GM12878 (cell line): Measurements from ENCODE around the gene IL15. TPM values are rescaled to one million over a fixed set of nuclear protein-coding genes. Genes with fewer than 3 reads are reported as not detected.

ENCODE experiments used
- ATAC-seq: fragments of 200-7000 bp; cut with Tn5 transposase; 3 replicates; pipeline ENCODE4 v1.9.1; 2020; ENCODE audit warnings: mild to moderate bottlenecking, moderate library complexity
- BruUV-seq: library from RNA; stranded (reverse); fragments of 400-500 nt; replicated peaks from 2 replicates; lab custom pipeline; 2021; lab: Mats Ljungman, UMichigan
- CTCF ChIA-PET: fragments of 300-600 bp; sonication (Branson Sonifier 250); formaldehyde crosslinking; extraction: SDS; loops from one replicate; lab custom pipeline; 2021; ENCODE audit warnings: inconsistent platforms; lab: Yijun Ruan, JAX
- POLR2A ChIA-PET: fragments of 350-600 bp; formaldehyde crosslinking; extraction: SDS; loops from one replicate; lab custom pipeline; 2021; ENCODE audit warnings: inconsistent platforms; lab: Charles Lee
- RAD21 ChIA-PET: fragments of 300-600 bp; sonication (Branson Sonifier 250); formaldehyde crosslinking; loops from one replicate; lab custom pipeline; 2023; ENCODE audit warnings: antibody characterized with exemption; ENCODE audit not compliant: unreplicated experiment; lab: Charles Lee
- SMC1A ChIA-PET: fragments of 300-600 bp; sonication (Branson Sonifier 250); formaldehyde crosslinking; loops from one replicate; lab custom pipeline; 2023; ENCODE audit not compliant: unreplicated experiment, uncharacterized antibody; lab: Charles Lee
- DNase-seq: peaks from one replicate; pipeline ENCODE4 v3.0.0-alpha.2; 2011; ENCODE audit warnings: low read depth, low spot score
- FAIRE-seq: peaks from 3 replicates; lab custom pipeline; 2011; peaks lifted over from hg19 to GRCh38; lab: Jason Lieb, UNC
- H2AFZ ChIP-seq: 2 replicates; pipeline ENCODE4 v1.6.0; 2011; ENCODE audit warnings: low read depth, low read length, control low read depth; ENCODE audit not compliant: control insufficient read depth
- H3K27ac ChIP-seq: 2 replicates; pipeline ENCODE4 v1.5.1; 2011; ENCODE audit warnings: control low read depth; ENCODE audit not compliant: control insufficient read depth, insufficient read depth
- H3K27me3 ChIP-seq, 2 experiments: replicated peaks in 1 of 2; 2 replicates each; pipeline versions ENCODE4 v1.6.0 to v1.6.1; 2011; ENCODE audit warnings: low read length in 1 of 2; ENCODE audit not compliant: control insufficient read depth in 2 of 2, insufficient read depth in 2 of 2
- H3K36me3 ChIP-seq, 2 experiments: 2 replicates each; pipeline ENCODE4 v1.5.1; 2011; ENCODE audit warnings: low read length in 1 of 2; ENCODE audit not compliant: control insufficient read depth in 2 of 2, insufficient read depth in 2 of 2
- H3K4me1 ChIP-seq: 2 replicates; pipeline ENCODE4 v1.6.1; 2011; ENCODE audit warnings: mild to moderate bottlenecking, low read length, moderate library complexity, mixed read lengths; ENCODE audit not compliant: control insufficient read depth, insufficient read depth
- H3K4me2 ChIP-seq: 2 replicates; pipeline ENCODE4 v1.6.0; 2011; ENCODE audit warnings: control low read depth; ENCODE audit not compliant: control insufficient read depth, insufficient read depth
- H3K4me3 ChIP-seq: fragments of 200-600 bp; sonication (generic); 2 replicates; pipeline ENCODE4 v1.5.1; 2016
- H3K79me2 ChIP-seq: 2 replicates; pipeline ENCODE4 v1.6.0; 2011; ENCODE audit warnings: low read length; ENCODE audit not compliant: control insufficient read depth, insufficient read depth
- H3K9ac ChIP-seq: 2 replicates; pipeline ENCODE4 v1.8.0; 2011; ENCODE audit warnings: low read length, control low read depth, mixed read lengths; ENCODE audit not compliant: control insufficient read depth, insufficient read depth
- H3K9me3 ChIP-seq: replicated peaks from 3 replicates; pipeline ENCODE4 v1.5.1; 2011; ENCODE audit warnings: mild to moderate bottlenecking, low read length; ENCODE audit not compliant: control insufficient read depth, insufficient read depth
- H4K20me1 ChIP-seq: 2 replicates; pipeline ENCODE4 v1.6.0; 2011; ENCODE audit not compliant: control insufficient read depth, insufficient read depth
- ASH2L ChIP-seq: fragments of 300-600, 200-600 bp; sonication (generic); IDR thresholded peaks from 2 replicates; pipeline ENCODE4 v1.6.1; 2017; ENCODE audit warnings: low read depth, mild to moderate bottlenecking, borderline replicate concordance
- HCFC1 ChIP-seq: fragments of 150-350 bp; IDR thresholded peaks from 2 replicates; pipeline ENCODE4 v1.6.1; 2014; ENCODE audit warnings: low read length
- JUNB ChIP-seq: IDR thresholded peaks from 2 replicates; pipeline ENCODE4 v1.6.1; 2016; ENCODE audit warnings: antibody characterized with exemption, mild to moderate bottlenecking
- MTA2 ChIP-seq: fragments of 450-650 bp; IDR thresholded peaks from 2 replicates; pipeline ENCODE4 v1.6.1; 2016; ENCODE audit warnings: low read depth, mild to moderate bottlenecking, moderate library complexity
- MXI1 ChIP-seq: fragments of 150-350 bp; IDR thresholded peaks from 2 replicates; pipeline ENCODE4 v1.6.1; 2011; ENCODE audit warnings: low read depth, mild to moderate bottlenecking, inconsistent platforms, low read length, improper control_type of control experiment
- NBN ChIP-seq: fragments of 450-650 bp; IDR thresholded peaks from 2 replicates; pipeline ENCODE4 v1.6.1; 2016
- NR2C2 ChIP-seq: IDR thresholded peaks from 2 replicates; pipeline ENCODE4 v1.6.1; 2011; ENCODE audit warnings: borderline replicate concordance, low read depth; ENCODE audit not compliant: control insufficient read depth, insufficient read length
- PAX5 ChIP-seq: IDR thresholded peaks from 2 replicates; pipeline ENCODE4 v1.6.1; 2011; ENCODE audit warnings: low read depth, low read length, borderline replicate concordance
- RUNX3 ChIP-seq: IDR thresholded peaks from 2 replicates; pipeline ENCODE4 v1.6.1; 2012; ENCODE audit warnings: low read length, inconsistent platforms
- SP1 ChIP-seq: IDR thresholded peaks from one replicate; pipeline ENCODE4 v1.6.1; 2011; ENCODE audit warnings: low read depth, low read length
- SPI1 ChIP-seq: IDR thresholded peaks from 2 replicates; pipeline ENCODE4 v1.6.1; 2011; ENCODE audit warnings: low read depth, mild to moderate bottlenecking, low read length, moderate library complexity, borderline replicate concordance; ENCODE audit not compliant: insufficient read depth
- SUPT20H ChIP-seq: IDR thresholded peaks from 2 replicates; pipeline ENCODE4 v1.6.1; 2011; ENCODE audit warnings: low read depth, mild to moderate bottlenecking, low read length, moderate library complexity, borderline replicate concordance; ENCODE audit not compliant: control insufficient read depth
- ZBED1 ChIP-seq: IDR thresholded peaks from 2 replicates; pipeline ENCODE4 v1.6.1; 2016; ENCODE audit warnings: borderline replicate concordance
- ZNF24 ChIP-seq: fragments of 450-650 bp; IDR thresholded peaks from 2 replicates; pipeline ENCODE4 v1.6.1; 2017; ENCODE audit warnings: antibody characterized with exemption, mild to moderate bottlenecking
- whole genome bisulfite sequencing: methylation state at CpG from one replicate; pipeline ENCODE4 v1.1.6; 2016; ENCODE audit warnings: low lambda C conversion rate; ENCODE audit not compliant: insufficient replicate concordance, insufficient coverage; ENCODE audit errors: missing lambda C conversion rate; 5-methylcytosine and 5-hydroxymethylcytosine counted together
- in situ Hi-C: fragments of 300-500 bp; cut with MboI; formaldehyde crosslinking; loops from 9 replicates; pipeline ENCODE4 v1.14.3; 2018; ENCODE audit warnings: mixed read lengths
- intact Hi-C: fragments of 100-400 bp; cut with micrococcal nuclease; formaldehyde crosslinking; loops from one replicate; pipeline ENCODE4 v1.14.2; 2022; ENCODE audit not compliant: unreplicated experiment
- polyA plus RNA-seq, 11 experiments: library from polyadenylated mRNA; depleted of rRNA in 4 of 11; unstranded in 6 of 11; stranded (reverse) in 5 of 11; fragments of >200 nt; fragmentation: Nextera tagmentation in 4 of 11; fragmentation: Illumina TruSeq in 1 of 11; extraction: Ambion mirVana in 4 of 11; extraction: Trizol in 1 of 11; gene quantifications; 1 replicate in 1 of 11; 2 replicates in 10 of 11; pipeline versions ENCODE4 v1.2.1 to v1.2.3, GENCODE V29; 2011 to 2016; ENCODE audit warnings: inconsistent platforms in 2 of 11, missing spikeins in 2 of 11, low read depth in 1 of 11
- total RNA-seq, 4 experiments: library from RNA; depleted of rRNA in 3 of 4; stranded (reverse); fragments of >200 nt in 3 of 4; fragmentation: Illumina TruSeq in 1 of 4; extraction: Trizol in 1 of 4; gene quantifications; 2 replicates each; pipeline versions ENCODE4 v1.2.1 to v1.2.3, GENCODE V29; 2013 to 2021
- TF ChIP-seq, protein P1 (sequence below): IDR thresholded peaks from 2 replicates; pipeline ENCODE4 v1.6.1; 2012; ENCODE audit warnings: mild to moderate bottlenecking, low read depth, low read length
- TF ChIP-seq, protein P2 (sequence below): fragments of 450-650 bp; IDR thresholded peaks from 2 replicates; pipeline ENCODE4 v1.6.1; 2016; ENCODE audit warnings: mild to moderate bottlenecking, moderate library complexity, borderline replicate concordance
- TF ChIP-seq, protein P3 (sequence below): fragments of 450-650 bp; IDR thresholded peaks from 2 replicates; pipeline ENCODE4 v1.6.1; 2014; ENCODE audit warnings: mild to moderate bottlenecking

The IL15 gene
- total and polyA plus RNA-seq, 10 of the 15 experiments (the other 5 are each of a cell fraction or from before 2014, with no cell fraction given) = 6.0 to 11.4 (median 8.2) TPM

DNA sequence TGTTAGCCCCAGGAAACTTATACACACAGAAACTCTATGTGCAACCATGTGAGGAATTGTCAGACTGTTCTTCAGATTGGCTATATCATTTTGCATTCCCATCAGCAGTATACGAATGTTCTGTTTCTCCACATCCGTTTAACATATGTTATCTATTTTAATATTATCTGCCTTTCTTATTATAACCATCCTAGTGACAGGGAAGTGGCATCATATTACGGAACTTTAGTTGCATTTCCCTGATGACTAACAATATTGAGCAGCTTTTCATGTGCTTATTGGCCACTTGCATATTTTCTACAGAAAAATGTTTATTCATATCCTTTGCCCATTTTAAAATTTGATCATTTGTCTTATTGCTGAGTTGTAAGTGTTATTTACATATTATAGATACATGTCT, 36.5 kb upstream of the IL15 start:
- H3K27ac ChIP-seq = no peak overlapping the region
- ChIA-PET RAD21 (no interaction called here), POLR2A (no interaction called here), CTCF (no interaction called here), SMC1A (interaction anchor here (0.8 kb wide), 1 partner anchor 79 kb away, joined by 3 read pairs; no protein-coding TSS in a partner anchor)
- H4K20me1 ChIP-seq = no peaks in the 10 kb centered on the region
- H3K9me3 ChIP-seq = no peaks in the 10 kb centered on the region; the same call in 2 of the 3 replicates
- no peaks in the 10 kb centered on the region for H3K4me1 ChIP-seq
- no peak overlapping the region for H2AFZ ChIP-seq
- no peak overlapping the region for H3K4me2 ChIP-seq
- no peak for FAIRE-seq
- H3K4me3 ChIP-seq = no peak overlapping the region
- no peaks in the 10 kb centered on the region for H3K36me3 ChIP-seq
- 62% methylated on average over 3 of the region's 3 CpGs for WGBS
- H3K9ac ChIP-seq = no peak overlapping the region
- no peaks in the 10 kb centered on the region for H3K27me3 ChIP-seq
- in situ Hi-C loops = no loop called here
- DNase-seq = no peak
- no peak for ATAC-seq
- intact Hi-C loops = no loop called here
- BruUV-seq = no TSS peak
- no peaks in the 10 kb centered on the region for H3K79me2 ChIP-seq
- TF ChIP-seq MTA2 = no peak
- TF ChIP-seq RUNX3 = no peak
- TF ChIP-seq HCFC1 = no peak
- TF ChIP-seq PAX5 = no peak
- TF ChIP-seq ZNF24 = no peak
- TF ChIP-seq JUNB = no peak
- no peak for TF ChIP-seq NR2C2
- TF ChIP-seq SP1 = no peak
- no peak for TF ChIP-seq ZBED1
- no peak for TF ChIP-seq NBN
- TF ChIP-seq, protein P1, sequence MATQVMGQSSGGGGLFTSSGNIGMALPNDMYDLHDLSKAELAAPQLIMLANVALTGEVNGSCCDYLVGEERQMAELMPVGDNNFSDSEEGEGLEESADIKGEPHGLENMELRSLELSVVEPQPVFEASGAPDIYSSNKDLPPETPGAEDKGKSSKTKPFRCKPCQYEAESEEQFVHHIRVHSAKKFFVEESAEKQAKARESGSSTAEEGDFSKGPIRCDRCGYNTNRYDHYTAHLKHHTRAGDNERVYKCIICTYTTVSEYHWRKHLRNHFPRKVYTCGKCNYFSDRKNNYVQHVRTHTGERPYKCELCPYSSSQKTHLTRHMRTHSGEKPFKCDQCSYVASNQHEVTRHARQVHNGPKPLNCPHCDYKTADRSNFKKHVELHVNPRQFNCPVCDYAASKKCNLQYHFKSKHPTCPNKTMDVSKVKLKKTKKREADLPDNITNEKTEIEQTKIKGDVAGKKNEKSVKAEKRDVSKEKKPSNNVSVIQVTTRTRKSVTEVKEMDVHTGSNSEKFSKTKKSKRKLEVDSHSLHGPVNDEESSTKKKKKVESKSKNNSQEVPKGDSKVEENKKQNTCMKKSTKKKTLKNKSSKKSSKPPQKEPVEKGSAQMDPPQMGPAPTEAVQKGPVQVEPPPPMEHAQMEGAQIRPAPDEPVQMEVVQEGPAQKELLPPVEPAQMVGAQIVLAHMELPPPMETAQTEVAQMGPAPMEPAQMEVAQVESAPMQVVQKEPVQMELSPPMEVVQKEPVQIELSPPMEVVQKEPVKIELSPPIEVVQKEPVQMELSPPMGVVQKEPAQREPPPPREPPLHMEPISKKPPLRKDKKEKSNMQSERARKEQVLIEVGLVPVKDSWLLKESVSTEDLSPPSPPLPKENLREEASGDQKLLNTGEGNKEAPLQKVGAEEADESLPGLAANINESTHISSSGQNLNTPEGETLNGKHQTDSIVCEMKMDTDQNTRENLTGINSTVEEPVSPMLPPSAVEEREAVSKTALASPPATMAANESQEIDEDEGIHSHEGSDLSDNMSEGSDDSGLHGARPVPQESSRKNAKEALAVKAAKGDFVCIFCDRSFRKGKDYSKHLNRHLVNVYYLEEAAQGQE = no peak
- TF ChIP-seq MXI1 = no peak
- TF ChIP-seq, protein P2, sequence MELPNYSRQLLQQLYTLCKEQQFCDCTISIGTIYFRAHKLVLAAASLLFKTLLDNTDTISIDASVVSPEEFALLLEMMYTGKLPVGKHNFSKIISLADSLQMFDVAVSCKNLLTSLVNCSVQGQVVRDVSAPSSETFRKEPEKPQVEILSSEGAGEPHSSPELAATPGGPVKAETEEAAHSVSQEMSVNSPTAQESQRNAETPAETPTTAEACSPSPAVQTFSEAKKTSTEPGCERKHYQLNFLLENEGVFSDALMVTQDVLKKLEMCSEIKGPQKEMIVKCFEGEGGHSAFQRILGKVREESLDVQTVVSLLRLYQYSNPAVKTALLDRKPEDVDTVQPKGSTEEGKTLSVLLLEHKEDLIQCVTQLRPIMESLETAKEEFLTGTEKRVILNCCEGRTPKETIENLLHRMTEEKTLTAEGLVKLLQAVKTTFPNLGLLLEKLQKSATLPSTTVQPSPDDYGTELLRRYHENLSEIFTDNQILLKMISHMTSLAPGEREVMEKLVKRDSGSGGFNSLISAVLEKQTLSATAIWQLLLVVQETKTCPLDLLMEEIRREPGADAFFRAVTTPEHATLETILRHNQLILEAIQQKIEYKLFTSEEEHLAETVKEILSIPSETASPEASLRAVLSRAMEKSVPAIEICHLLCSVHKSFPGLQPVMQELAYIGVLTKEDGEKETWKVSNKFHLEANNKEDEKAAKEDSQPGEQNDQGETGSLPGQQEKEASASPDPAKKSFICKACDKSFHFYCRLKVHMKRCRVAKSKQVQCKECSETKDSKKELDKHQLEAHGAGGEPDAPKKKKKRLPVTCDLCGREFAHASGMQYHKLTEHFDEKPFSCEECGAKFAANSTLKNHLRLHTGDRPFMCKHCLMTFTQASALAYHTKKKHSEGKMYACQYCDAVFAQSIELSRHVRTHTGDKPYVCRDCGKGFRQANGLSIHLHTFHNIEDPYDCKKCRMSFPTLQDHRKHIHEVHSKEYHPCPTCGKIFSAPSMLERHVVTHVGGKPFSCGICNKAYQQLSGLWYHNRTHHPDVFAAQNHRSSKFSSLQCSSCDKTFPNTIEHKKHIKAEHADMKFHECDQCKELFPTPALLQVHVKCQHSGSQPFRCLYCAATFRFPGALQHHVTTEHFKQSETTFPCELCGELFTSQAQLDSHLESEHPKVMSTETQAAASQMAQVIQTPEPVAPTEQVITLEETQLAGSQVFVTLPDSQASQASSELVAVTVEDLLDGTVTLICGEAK = no peak
- TF ChIP-seq, protein P3, sequence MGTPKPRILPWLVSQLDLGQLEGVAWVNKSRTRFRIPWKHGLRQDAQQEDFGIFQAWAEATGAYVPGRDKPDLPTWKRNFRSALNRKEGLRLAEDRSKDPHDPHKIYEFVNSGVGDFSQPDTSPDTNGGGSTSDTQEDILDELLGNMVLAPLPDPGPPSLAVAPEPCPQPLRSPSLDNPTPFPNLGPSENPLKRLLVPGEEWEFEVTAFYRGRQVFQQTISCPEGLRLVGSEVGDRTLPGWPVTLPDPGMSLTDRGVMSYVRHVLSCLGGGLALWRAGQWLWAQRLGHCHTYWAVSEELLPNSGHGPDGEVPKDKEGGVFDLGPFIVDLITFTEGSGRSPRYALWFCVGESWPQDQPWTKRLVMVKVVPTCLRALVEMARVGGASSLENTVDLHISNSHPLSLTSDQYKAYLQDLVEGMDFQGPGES = no peak
- no peak for TF ChIP-seq SPI1
- no peak for TF ChIP-seq ASH2L
- TF ChIP-seq SUPT20H = no peak
